Esophagus (tissue), 2 donors: Measurements from ENCODE around the gene PNN. TPM values are rescaled to one million over a fixed set of nuclear protein-coding genes. Genes with fewer than 3 reads are reported as not detected.
"Not testable (repeated sequence)": the region's sequence is repeated elsewhere in the genome, so short reads cannot be mapped to it uniquely, and the experiment has no call there.

ENCODE experiments used
- H3K27ac ChIP-seq, 2 donors: one replicate each; pipeline ENCODE4 v1.5.1; 2013; ENCODE audit warnings: low read depth in 2 of 2, mild to moderate bottlenecking in 2 of 2, inconsistent platforms in 1 of 2, low read length in 1 of 2, moderate library complexity in 1 of 2
- H3K27me3 ChIP-seq, 2 donors: one replicate each; pipeline ENCODE4 v1.6.1; 2013; ENCODE audit warnings: low read length in 2 of 2, control low read depth in 1 of 2, mild to moderate bottlenecking in 1 of 2; ENCODE audit not compliant: insufficient read depth in 2 of 2, control insufficient read depth in 1 of 2
- H3K36me3 ChIP-seq, 2 donors: one replicate each; pipeline ENCODE4 v1.6.1; 2013; ENCODE audit warnings: low read length in 1 of 2; ENCODE audit not compliant: control insufficient read depth in 2 of 2, insufficient read depth in 2 of 2
- H3K4me1 ChIP-seq, 2 donors: one replicate each; pipeline ENCODE4 v1.6.1; 2013; ENCODE audit warnings: low read length in 1 of 2; ENCODE audit not compliant: control insufficient read depth in 2 of 2, insufficient read depth in 2 of 2
- H3K4me3 ChIP-seq, 2 donors: one replicate each; pipeline ENCODE4 v1.5.1; 2013; ENCODE audit warnings: low read length in 2 of 2, mild to moderate bottlenecking in 2 of 2, low read depth in 1 of 2, moderate library complexity in 1 of 2
- H3K9me3 ChIP-seq, 2 donors: one replicate each; pipeline ENCODE4 v1.6.1; 2013; ENCODE audit warnings: mild to moderate bottlenecking in 2 of 2, low read depth in 1 of 2, low read length in 1 of 2, moderate library complexity in 1 of 2; ENCODE audit not compliant: control insufficient read depth in 2 of 2, insufficient read depth in 1 of 2
- WGBS, 2 donors: extraction: QIAGEN DNeasy Blood & Tissue Kit; methylation state at CpG; one replicate each; pipeline ENCODE4 v1.1.7; 2013; 5-methylcytosine and 5-hydroxymethylcytosine counted together
- polyA plus RNA-seq, 2 donors: library from polyadenylated mRNA; stranded (reverse); fragments of 200-250 nt; gene quantifications; one replicate each; pipeline ENCODE4 v1.2.3, GENCODE V29; 2013
- donor health status: healthy with polysubstance abuse.
- donor health status: Bipolar disorder and iron deficiency.

Gene PNN
- 10 to 100 TPM; 29.8 to 40.5 TPM for polyA plus RNA-seq

GRCh38 chr14:39174560-39175444 lies at the start of gene PNN:
PNN (plus strand) TSS chr14:39175254; CDS start chr14:39175280, 26 bp downstream.
- Histone ChIP-seq H3K36me3 (peaks cover 3 to 8% of the 10 kb centered on the region in 2 donors), H3K4me1 (no peaks in the 10 kb centered on the region), H3K9me3 (no peaks in the 10 kb centered on the region), H3K4me3 (peak within 1 kb of the TSS; percentile 97 to 100), H3K27ac (peak within 1 kb of the TSS; percentile 95 to 99), H3K27me3 (no peaks in the 10 kb centered on the region)
- 3 to 4% methylated on average over 56 of the region's 56 CpGs for WGBS, 2 donors

- WGBS, 2 donors = 95 to 96% methylated on average over 8 of the region's 8 CpGs
Measured at GRCh38 chr14:39137835-39138234, 37.2 kb upstream of the PNN start.

GRCh38 chr14:39138440-39138839 lies 36.6 kb upstream of the PNN start:
- no peaks in the 10 kb centered on the region for H3K9me3 ChIP-seq
- no peak overlapping the region for H3K4me3 ChIP-seq
- H3K4me1 ChIP-seq = no peaks in the 10 kb centered on the region
- H3K27ac ChIP-seq = no peak overlapping the region
- H3K36me3 ChIP-seq = peaks cover 0 to 2% of the 10 kb centered on the region in 2 donors
- 82 to 94% methylated on average over 1 of the region's 1 CpG for WGBS, 2 donors
- H3K27me3 ChIP-seq = no peaks in the 10 kb centered on the region

More at GRCh38 chr14:39137835-39138234, 37.2 kb upstream of the PNN start:
- not testable (repeated sequence) for H3K27ac ChIP-seq, H3K4me3 ChIP-seq, H3K9me3 ChIP-seq, H3K27me3 ChIP-seq, H3K36me3 ChIP-seq, H3K4me1 ChIP-seq

- H3K4me1 ChIP-seq = no peaks in the 10 kb centered on the region
- H3K27ac ChIP-seq = no peak overlapping the region
- H3K36me3 ChIP-seq = peaks cover 0 to 2% of the 10 kb centered on the region in 2 donors
- 90 to 97% methylated on average over 3 of the region's 3 CpGs for WGBS, 2 donors
- H3K27me3 ChIP-seq = no peaks in the 10 kb centered on the region
- H3K4me3 ChIP-seq = no peak overlapping the region
- no peaks in the 10 kb centered on the region for H3K9me3 ChIP-seq
Measured at GRCh38 chr14:39140170-39140569, 34.9 kb upstream of the PNN start.

- WGBS, 2 donors = 90 to 100% methylated on average over 1 of the region's 1 CpG
- not testable (repeated sequence) for H3K36me3 ChIP-seq, H3K4me1 ChIP-seq
Measured at GRCh38 chr14:39141623-39142022, 33.4 kb upstream of the PNN start.

GRCh38 chr14:39143226-39143625 lies 31.8 kb upstream of the PNN start:
- H3K4me1 ChIP-seq, H3K9me3 ChIP-seq, H3K27ac ChIP-seq, H3K36me3 ChIP-seq, H3K27me3 ChIP-seq, H3K4me3 ChIP-seq: not testable (repeated sequence)
- WGBS, 2 donors = 70 to 75% methylated on average over 2 of the region's 2 CpGs

More at GRCh38 chr14:39141623-39142022, 33.4 kb upstream of the PNN start:
- H3K27me3 ChIP-seq, H3K4me3 ChIP-seq, H3K27ac ChIP-seq, H3K9me3 ChIP-seq: not testable (repeated sequence)

GRCh38 chr14:39145266-39145966 lies 29.6 kb upstream of the PNN start:
- Histone ChIP-seq H3K9me3 (no peaks in the 10 kb centered on the region), H3K4me3 (no peak overlapping the region), H3K36me3 (peaks cover 0 to 3% of the 10 kb centered on the region in 2 donors), H3K27me3 (no peaks in the 10 kb centered on the region), H3K4me1 (no peaks in the 10 kb centered on the region), H3K27ac (no peak overlapping the region)
- WGBS, 2 donors = 69 to 77% methylated on average over 7 of the region's 7 CpGs

GRCh38 chr14:39154594-39155189 lies 20.4 kb upstream of the PNN start:
- WGBS, 2 donors = 90 to 94% methylated on average over 9 of the region's 9 CpGs
- peaks cover 0 to 2% of the 10 kb centered on the region in 2 donors for H3K9me3 ChIP-seq
- no peaks in the 10 kb centered on the region for H3K4me1 ChIP-seq
- H3K27ac ChIP-seq = no peak overlapping the region
- peaks cover 5 to 11% of the 10 kb centered on the region in 2 donors for H3K36me3 ChIP-seq
- no peak overlapping the region for H3K4me3 ChIP-seq
- H3K27me3 ChIP-seq = no peaks in the 10 kb centered on the region

GRCh38 chr14:39157491-39157890 lies 17.6 kb upstream of the PNN start:
- H3K4me1 ChIP-seq = peaks cover 0 to 2% of the 10 kb centered on the region in 2 donors
- peaks cover 5 to 10% of the 10 kb centered on the region in 2 donors for H3K36me3 ChIP-seq
- WGBS, 2 donors = 93 to 96% methylated on average over 6 of the region's 6 CpGs
- no peak overlapping the region for H3K4me3 ChIP-seq
- no peaks in the 10 kb centered on the region for H3K27me3 ChIP-seq
- peaks cover 0 to 2% of the 10 kb centered on the region in 2 donors for H3K9me3 ChIP-seq
- H3K27ac ChIP-seq = no peak overlapping the region
